ENCODE measurements around the gene FAM171A2.

The FAM171A2 gene

GRCh38 chr17:44349553-44350070, 14.0 kb downstream of the FAM171A2 start:
- no peak for TF ChIP-seq CTCF (IDR thresholded peaks at IDR 0.05)

GRCh38 chr17:44348988-44349364, 14.7 kb downstream of the FAM171A2 start:
- TF ChIP-seq CTCF (IDR thresholded peaks at IDR 0.05), result no peak

- no peak for TF ChIP-seq CTCF (IDR thresholded peaks at IDR 0.05)
Observed at GRCh38 chr17:44348234-44348987, 15.2 kb downstream of the FAM171A2 start.

DNA sequence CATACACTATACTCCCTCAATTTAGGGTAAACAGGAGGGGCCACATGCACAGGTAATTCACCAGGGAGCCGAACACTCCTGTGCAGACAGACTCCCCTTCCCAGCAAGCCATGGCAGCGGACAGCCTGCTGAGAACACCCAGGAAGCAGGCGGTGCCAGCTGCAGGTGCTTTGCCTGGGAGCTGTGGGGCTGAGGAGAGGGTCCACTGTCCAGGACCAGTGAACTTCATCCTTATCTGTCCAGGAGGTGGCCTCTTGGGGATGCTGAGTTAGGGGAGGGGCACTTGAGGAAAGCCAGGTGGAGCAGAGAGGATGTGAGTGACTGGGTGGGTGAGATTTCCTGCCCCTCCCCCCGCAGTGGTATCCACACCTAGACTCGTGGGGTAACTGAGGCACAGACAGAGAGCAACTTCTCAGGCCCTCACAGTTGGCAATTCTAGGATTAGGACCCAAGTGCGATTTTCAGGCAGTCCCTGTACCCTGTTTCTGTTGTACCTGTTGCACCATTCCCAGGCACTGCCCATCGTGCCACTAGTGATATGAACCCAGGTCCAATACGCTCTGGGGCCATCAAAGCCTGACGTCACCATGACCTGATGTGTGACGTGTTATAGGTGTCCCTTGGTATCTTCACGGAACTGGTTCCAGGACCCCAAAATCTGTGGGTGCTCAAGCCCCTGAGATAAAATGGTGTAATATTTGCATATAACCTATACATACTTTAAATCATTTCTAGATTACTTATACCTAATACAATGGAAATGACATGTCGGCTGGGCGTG, 17.4 kb downstream of the FAM171A2 start:
- TF ChIP-seq CTCF (IDR thresholded peaks at IDR 0.05), result no peak

GRCh38 chr17:44345454-44346026, 18.1 kb downstream of the FAM171A2 start:
- 0 out of 2 replicates have a peak, but pooled peaks have one; percentile 15 for TF ChIP-seq CTCF (IDR thresholded peaks at IDR 0.05)

DNA sequence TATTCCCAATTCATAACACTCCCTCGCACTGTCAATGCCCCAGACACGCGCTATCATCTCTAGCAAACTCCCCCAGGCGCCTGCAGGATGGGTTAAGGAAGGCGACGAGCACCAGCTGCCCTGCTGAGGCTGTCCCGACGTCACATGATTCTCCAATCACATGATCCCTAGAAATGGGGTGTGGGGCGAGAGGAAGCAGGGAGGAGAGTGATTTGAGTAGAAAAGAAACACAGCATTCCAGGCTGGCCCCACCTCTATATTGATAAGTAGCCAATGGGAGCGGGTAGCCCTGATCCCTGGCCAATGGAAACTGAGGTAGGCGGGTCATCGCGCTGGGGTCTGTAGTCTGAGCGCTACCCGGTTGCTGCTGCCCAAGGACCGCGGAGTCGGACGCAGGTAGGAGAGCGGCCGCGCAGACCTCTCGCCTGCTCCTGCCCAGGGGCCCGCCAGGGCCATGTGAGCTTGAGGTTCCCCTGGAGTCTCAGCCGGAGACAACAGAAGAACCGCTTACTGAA, 18.7 kb downstream of the FAM171A2 start, which contains the start of gene GRN:
Gene GRN, plus strand, starts transcription at position 364 of the 515 bp plus-strand sequence. CDS start 3,863 bp downstream, outside the sequence.
- TF ChIP-seq CTCF (IDR thresholded peaks at IDR 0.05), result no peak

DNA sequence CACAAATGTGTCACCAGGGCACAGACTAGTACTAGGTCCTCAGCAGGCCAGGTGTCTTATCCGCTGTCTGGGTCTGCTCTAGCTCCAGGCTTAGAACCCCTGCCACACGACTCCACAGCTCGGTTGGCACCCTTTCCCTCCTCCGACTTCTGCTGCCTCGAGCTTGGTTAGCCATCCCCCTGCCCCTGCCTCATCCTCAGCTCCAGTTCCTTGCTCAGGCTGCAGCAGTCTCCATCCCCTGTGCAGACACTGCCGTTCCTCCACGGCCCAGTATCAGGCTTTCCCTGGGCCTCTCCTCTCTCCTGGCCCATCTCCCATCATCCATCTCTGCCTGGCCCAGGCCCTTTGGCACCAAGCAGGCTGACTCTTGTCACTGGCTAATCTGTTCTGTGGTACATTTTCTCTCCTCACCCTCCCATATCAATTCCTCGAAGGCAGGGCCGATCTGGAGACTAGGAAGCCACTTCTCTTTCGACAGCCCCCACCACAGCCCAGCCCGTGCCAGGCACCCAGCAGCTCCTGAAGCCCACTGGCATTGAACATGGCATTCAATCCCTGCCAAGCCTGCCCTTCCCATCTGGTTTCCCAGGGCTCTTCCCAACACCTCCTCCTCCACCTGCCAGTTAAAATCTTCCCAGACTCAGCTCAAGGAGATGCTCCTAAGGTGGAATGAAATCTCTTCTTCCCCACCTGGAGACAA, 20.0 kb downstream of the FAM171A2 start:
- no peak for TF ChIP-seq CTCF (IDR thresholded peaks at IDR 0.05)
